ENCODE results near the gene NAPB.

Gene NAPB

DNA sequence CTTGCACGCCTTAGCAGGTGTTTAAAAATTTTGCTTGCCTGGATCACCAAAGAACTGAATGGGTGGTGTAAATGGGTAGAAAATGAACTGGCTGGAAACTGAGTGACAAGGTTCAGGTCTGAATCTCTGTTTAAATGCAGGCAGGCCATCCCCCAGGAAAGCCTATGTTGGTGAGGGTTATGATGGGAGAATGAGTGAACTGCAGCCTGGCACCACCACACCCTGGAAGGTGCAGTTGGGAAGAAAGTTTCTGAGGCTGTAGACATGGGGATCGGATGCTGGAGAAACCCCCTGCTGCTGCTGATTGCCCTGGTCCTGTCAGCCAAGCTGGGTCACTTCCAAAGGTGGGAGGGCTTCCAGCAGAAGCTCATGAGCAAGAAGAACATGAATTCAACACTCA is 18.7 kb upstream of the NAPB start:
- no peak for FAIRE-seq
- DNase-seq (ENCODE audit: insufficient read length, low spot score) = no peak

DNA sequence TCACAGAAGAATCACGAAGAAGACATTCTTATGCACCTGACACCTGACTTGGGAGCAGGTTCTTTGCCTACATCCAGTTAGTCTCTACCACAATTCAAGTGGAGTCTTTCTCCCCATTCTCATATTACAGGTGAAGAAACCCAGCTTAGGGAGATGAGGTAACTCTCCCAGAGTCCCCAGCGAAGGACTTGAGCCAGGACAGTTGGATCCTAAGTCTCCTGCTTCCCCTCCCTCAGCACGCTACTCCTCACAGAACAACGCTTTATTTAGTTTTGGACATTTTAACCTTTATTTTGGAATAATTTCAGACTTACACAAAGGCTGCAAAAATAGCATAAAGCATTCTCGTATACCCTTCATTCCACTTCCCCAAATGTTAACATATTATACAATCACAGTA is 17.4 kb upstream of the NAPB start:
- DNase-seq (ENCODE audit: insufficient read length, low spot score) (no peak), FAIRE-seq (no peak)

DNA sequence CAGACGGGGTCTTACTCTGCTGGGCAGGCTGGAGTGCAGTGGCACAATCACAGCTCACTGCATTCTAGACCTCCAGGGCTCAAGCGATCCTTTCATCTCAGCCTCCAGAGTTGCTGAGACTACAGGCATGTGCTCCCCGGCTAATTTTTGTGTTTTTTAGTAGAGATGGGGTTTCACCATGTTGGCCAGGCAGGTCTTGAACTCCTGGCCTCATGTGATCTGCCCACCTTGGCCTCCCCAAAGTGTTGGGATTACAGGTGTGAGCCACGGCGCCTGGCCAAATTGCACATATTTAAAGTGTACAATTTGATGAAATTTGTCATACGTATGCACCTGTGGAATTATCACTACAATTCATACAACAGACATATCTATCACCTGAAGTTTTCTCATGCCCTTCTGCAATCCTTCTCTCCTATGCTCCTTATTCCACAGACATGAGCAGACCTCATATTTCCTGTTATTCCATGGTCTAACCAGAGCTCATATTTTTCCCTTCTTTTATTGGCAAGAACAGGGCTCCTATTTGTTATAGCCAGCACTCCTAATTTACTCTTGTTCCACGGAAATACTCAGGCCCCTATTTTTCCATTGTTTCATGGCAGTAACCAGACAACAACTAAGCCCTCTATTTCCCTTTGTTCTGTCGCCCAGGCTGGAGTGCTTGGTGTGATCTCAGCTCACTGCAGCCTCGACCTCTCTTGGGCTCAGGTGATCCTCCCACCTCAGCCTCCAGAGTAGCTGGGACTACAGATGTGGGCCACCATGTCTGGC is 16.0 kb upstream of the NAPB start:
- no peak for FAIRE-seq
- no peak for DNase-seq (ENCODE audit: insufficient read length, low spot score)

DNA sequence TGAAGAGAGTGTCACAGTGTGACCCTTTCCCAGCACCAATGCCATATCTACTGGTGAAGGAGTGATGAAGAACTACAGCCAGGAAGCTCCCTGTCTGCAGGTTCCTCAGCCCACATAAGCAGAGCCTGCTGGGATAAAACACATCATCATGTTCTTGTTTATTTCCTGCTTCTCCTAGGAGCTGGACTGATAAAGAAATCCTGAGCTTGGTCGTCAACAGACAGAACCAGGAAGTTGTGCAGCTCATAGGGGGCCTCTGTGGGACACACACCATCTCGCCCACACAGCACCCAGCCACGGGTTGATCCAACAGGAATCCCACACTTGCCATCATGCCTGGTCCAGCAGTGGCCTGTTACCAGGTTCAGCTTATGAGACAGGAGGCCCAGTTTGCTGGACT is 15.4 kb upstream of the NAPB start:
- no peak for FAIRE-seq
- DNase-seq (ENCODE audit: insufficient read length, low spot score) = no peak

DNA sequence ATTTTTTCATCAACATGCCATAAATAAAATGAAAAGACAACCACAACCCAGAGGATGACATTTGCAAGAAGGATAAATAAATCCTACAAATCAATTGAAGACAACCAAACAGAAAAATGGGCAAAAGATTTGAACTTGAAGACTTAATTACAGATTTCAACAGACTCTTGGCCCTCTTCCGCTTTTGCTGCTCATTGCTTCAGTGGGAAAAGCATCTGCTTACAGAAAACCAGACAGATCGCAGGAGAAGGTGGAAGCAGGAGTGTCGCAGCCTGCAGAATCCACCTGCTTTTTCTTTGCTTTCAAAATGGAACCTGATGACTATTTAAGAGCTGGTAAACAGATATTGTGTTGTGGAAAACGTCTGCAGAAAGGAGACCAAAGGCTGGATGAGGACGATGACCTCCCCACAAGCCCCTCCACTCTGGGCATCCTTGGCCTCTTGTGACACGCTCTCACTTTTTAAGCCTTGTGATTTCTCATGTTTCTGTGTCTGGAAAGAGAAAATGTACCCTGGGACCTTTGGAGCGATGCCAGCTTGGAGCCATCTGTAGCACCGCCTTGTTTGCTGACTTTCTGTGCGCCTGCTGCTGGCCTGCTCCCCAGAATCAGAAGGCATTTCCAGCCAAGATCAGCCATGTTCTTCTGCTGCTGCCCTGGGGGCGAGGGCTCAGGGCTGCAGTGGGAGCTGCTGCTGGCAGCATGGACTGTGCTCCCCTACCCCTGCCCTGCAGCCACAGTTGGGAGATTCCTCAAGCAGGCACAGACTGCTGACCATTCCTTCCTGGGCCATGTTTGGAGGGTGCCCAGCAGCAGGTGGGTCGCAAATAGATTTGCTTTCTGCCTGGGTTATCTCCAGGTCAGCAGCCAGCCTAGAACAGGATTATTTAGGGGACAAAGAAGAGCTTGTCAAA is 14.6 kb upstream of the NAPB start:
- DNase-seq (ENCODE audit: insufficient read length, low spot score) (no peak), FAIRE-seq (no peak)

DNA sequence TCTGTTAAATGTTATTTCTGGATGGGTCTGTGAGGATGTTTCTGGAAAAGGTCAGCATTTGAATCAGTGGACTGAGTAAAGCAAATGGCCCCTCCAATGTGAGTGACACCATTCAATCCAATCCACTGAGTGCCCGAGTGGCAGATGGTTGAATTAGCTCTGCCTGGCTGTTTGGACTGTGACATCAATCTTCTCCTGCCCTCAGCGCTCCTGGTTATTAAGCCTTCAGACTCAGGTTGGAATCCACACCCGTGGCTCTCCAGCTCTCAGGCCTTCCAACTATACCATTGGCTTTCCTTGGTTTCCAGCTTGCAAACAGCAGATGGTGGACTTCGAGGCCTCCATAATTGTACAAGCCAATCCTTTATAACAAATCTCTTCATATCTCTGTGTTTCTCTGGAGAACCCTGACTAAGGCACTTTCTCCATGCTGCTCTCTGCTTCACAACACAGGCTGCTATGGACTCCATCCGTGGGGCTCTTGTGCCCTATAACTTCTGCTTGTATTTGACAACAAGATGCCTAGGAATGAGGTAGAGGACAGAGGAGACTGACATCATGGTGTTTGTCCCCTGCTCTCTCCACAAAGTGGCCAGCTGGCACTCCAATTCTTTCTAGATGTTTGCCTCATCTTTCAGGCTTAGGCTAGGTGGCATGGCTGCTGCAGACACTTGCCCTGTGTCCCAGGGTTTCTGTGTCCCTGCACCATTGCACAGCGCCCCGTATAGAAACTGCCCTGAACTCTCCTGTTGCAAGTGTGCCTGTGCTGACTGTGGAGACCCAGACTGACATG is 13.4 kb upstream of the NAPB start:
- FAIRE-seq = no peak
- DNase-seq (ENCODE audit: insufficient read length, low spot score) = no peak

DNA sequence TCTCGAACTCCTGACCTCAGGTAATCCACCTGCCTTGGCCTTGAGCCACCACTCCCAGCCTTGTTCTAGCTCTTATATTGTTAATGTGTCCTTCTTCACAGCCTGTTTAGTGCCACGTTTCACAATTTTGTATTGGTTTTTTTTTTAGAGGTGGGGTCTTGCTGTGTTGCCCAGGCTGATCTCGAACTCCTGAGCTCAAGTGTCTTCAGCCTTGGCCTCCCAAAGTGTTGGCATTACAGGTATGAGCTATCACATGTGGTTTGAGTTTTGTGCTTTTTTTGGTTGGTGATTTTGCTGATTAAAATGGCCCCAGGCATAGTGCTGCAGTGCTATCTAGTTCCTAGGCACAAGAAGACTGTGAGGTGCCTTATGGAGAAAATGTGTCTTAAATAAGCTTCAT is 12.3 kb upstream of the NAPB start:
- DNase-seq (ENCODE audit: insufficient read length, low spot score) (no peak), FAIRE-seq (no peak)

DNA sequence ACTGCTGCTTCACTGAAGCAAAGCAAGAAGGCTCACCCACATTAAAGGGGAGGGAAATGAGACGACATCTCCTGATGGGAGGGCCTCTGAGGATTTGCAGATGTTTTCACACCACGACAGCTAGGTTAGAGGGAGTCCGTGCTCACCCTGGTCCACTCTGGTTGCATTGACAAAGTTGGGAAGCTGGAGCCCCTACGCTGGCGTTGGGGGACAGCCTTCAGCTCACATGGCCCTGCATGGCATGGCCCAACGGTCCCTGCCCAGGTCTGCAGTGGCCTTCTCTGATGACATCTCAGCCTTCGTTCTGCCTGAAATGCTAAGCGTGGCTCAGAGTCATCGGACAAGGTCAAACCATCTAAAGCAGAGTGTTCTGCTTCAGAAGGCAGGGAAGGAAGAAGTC is 3.8 kb upstream of the NAPB start:
- DNase-seq (ENCODE audit: insufficient read length, low spot score) (no peak), FAIRE-seq (no peak)

DNA sequence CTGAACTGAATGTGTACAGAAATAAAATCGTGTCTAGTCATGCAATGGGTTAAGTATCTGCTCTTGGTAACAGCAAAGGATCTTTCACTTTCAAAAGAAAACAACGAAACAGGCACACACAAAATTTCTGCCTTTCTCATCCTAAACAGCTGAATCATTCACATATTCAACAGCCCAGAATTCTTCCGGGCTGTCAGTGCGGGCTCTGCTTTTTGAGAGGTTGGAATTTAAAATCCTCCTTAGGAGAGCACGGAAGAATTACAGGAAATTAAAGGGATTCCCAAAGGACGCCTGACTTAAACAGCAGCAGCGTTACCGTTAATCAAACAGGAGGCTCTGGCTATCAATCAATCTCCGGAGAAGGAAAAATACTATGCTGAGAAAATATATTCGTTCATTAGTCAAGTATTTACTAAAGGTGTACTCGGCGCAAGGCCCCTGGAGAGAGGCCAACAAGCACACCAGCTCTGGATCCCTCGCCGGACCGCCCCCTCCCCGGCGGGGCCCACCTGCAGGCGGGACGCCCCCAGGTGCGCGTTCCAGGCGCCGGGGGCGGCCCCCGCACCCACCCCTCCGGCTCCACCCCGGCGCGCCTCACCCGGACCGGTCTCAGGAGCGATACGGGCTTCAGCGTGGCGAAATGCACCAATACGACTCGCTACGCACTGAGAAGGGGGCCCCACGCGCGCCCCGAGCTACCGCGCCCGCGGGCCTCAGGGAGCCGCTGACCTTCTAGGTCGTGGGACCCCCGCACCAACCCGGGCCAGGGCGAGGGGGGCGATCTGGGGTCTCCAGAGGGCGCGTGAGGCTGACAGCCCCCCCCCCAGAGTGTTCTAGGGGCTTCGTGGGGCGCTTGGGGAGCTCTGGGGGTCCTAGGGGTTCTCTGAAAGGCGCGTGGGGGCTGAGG is 1.0 kb downstream of the NAPB start:
- no peak for FAIRE-seq
- DNase-seq (ENCODE audit: insufficient read length, low spot score) = no peak

DNA sequence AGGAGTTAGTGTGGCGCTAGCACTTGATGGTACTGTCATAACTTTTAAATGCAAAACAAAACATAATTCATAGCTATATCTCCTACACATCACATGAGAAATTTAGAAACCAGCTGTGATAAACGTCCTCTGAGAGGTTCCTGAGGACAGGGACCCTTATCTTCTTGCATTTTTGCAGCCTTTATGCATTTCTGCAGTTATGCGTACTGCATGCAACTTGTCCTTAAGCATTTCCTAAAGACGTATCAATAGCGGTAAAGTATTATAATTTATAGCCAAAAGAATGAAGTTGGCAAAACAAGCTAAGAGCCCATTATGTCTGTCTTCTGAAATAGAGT is 1.7 kb downstream of the NAPB start:
- FAIRE-seq = no peak

DNA sequence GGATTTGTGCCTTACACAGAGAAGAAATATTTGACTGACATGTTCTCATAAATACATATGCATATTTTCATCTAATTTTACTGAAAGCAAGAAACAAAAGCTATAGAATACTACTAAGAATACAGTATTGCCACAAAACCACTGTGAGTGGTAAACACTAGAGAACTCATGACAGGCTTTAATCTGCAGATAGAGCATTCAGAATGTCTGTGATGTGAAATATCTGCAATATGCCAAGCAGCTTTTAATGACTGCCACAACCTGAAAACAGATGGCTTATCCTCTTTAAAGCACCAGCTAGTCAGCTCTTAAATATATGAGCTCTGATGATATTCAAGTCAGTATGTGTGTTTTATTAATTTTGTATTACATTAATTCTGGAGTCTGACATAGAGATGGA is 3.4 kb downstream of the NAPB start:
- FAIRE-seq (no peak), DNase-seq (ENCODE audit: insufficient read length, low spot score) (no peak)

More for the DNA sequence above, 1.7 kb downstream of the NAPB start:
- no peak for DNase-seq (ENCODE audit: insufficient read length, low spot score)

DNA sequence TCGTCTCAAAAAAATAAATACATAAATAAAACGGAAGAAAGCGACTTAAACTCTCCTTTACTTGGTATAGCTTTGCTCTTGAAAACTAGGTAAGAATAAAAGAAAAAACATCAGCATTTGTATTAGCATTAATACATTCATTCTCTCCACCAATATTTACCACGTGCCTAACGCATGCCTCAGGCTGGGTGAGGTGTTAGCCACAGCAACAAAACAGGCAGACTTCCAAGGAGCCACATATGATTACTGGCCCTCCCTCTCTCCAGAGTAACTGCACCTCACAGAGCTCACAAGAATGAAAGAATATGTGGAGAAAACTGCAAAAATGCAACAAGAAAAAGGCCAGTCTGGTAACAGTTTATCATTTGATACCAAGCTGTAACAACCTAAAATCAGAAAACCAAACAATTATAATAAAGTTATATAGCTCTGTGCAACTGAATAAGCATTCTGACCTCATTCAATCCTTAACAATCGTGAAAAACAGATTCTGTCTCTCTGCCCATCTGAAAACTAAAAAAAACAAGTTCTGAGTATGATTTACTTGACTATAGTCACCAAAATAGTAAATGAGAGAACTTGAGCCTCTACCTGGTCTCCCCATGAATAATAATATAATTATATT is 5.2 kb downstream of the NAPB start:
- FAIRE-seq (no peak), DNase-seq (ENCODE audit: insufficient read length, low spot score) (no peak)

DNA sequence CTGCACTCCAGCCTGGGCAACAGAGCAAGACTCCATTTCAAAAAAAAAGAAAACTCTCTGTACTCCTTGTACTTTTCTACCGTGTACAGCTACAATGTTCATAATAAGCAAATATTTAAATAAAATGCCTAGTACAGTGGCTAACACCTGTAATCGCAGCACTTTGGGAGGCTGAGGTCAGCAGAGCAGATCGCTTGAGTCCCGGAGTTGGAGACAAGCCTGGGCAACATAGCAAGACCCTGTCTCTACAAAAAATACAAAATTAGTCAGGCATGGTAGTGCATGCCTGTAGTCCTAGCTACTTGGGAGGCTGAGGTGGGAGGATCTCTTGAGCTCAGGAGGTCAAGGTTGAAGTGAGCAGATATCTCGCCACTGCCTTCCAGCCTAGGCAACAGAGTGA is 5.7 kb downstream of the NAPB start:
- DNase-seq (ENCODE audit: insufficient read length, low spot score) (no peak), FAIRE-seq (no peak)

DNA sequence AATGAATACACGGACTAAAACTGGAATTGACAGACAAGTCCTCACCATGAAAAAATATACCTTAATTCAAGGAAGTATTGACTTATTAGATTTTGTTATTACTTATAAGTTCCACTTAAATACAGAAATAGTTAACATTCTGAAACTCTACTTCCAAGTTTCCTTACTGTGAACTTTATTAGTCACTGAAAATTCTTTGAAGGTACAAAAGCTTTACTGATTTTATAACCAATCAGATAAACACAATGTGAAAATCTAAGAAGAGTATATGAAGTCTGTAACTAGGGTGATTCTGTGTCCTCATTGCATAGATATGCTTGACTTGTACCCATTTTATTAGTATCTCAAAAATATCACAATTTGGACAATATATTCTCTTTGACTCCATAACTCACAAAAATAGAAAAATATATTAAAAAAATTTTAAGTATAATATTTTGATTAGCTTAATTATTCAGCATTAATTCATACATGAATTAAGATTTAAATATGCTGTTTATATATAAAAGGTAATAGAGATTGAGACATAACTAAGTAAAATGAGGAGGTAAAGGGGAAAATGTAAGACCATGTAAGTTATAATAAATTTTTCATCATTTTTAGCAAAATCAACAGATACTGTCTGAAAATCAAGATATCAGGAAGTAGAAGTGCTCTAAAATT is 6.6 kb downstream of the NAPB start:
- DNase-seq (ENCODE audit: insufficient read length, low spot score) (no peak), FAIRE-seq (no peak)

DNA sequence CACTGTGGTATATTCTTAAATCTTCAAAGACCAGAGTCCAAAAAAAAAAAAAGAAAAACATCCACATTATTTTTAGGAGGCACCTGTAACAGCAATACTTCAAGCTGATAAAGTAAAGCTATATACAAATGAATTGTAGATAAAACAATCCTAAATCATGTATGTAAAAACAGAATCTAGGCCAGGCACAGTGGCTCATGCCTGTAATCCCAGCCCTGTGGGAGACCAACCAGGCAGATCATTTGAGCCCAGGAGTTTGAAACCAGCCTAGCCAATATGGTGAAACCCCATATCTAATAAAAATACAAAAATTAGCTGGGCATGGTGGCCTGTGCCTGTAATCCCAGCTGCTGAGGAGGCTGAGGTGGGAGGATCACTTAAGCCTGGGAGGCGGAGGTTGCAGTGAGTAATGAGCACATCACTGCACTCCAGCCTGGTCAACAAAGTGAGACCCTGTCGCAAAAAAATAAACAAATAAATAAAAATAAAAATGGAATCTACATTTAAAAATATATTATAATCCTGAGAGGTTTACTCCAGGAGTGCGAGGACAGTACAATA is 7.3 kb downstream of the NAPB start:
- FAIRE-seq (no peak), DNase-seq (ENCODE audit: insufficient read length, low spot score) (no peak)

DNA sequence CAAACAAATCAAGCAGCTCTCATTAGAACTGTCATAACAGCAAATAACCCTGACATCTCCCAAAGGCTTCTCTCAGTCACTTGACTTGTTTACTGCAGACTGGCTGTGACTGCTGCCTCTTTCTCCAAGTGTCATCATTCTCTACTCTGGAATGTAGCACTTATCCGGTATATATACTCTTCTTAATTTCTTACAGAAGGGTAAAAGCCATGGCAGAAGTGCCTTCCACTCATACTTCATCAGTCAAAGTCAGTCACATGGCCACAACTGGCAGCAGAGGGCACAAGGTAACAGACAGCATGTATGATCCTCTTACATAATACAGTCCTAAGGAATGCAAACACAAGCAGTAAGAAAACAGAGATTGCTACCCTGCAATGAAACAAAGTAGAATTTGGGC is 9.3 kb downstream of the NAPB start:
- DNase-seq (ENCODE audit: insufficient read length, low spot score) (no peak), FAIRE-seq (no peak)

DNA sequence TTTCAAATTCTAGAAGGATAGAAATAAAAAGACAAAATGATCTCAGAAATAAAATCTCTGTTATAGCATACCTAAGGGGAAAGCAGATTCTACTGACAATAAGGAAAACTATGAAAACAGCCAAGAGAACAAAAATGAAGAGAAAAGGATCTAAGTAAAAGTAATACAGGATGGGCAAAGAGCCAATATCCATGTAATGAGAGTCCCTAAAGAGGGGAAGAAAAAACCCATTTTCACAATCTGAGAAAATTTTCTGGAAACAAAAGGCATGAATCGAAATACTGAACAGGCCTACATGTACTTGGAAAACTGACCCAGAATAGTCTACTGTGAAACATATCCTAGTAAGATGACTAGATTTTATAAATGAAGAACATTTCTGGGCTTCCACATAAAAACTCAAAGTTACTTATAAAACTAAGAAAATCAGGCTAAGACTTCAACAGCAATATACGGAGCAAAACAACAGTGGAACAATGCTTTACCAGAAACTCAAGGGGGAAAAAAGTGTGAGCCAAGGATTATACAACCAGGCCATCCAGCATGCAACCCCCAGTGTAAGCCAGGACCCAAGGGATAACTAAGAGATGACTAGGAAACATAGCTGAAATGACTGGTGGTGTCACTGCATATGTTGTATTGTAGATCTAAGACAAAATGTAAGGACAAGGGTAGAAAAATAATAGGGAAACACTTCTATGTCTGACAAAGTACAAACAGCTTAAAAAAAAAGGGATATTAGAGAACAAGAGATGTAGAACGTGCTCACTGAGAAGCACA is 10.2 kb downstream of the NAPB start:
- FAIRE-seq = no peak
- DNase-seq (ENCODE audit: insufficient read length, low spot score) = no peak

DNA sequence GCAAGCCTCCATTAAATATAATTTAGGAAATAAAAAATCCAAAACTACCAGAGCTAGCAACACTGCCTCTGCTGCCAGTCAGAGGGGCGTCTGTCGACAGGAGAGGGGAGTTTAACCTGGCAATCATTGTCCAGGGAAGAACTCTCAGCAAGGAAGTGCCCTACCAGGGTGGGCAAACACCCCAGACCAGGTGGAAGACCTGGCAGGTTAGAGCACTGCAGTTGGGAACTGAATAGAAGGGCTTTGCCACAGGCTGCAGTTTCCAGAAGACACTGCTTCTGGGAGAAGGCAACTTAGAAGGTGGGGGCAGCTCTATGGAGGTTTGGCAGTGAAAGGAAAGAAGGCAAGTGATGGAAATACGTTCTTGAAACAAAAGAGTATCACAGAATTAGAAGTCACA is 11.5 kb downstream of the NAPB start:
- no peak for DNase-seq (ENCODE audit: insufficient read length, low spot score)
- FAIRE-seq = no peak
